Cardiac fibroblast (primary cell): ENCODE data around the gene OR6C68.
"Not testable (repeated sequence)": the region's sequence is repeated elsewhere in the genome, so short reads cannot be mapped to it uniquely, and the experiment has no call there.

Experiments
- DNase-seq, 2 donors: peaks; one replicate each; pipeline versions ENCODE4 v3.0.0 to v3.0.0-alpha.2; 2010; ENCODE audit warnings: low read depth in 2 of 2
- H3K4me3 ChIP-seq, 2 donors: replicated peaks in 1 of 2; 1 replicate in 1 of 2; 2 replicates in 1 of 2; pipeline ENCODE4 v1.5.1; 2011; ENCODE audit warnings: low read depth in 2 of 2, low read length in 2 of 2, mild to moderate bottlenecking in 2 of 2, moderate library complexity in 1 of 2
- TF ChIP-seq, protein P1 (sequence below): IDR thresholded peaks from one replicate; pipeline ENCODE4 v1.5.1; 2011; ENCODE audit warnings: low read depth, mild to moderate bottlenecking, low read length, inconsistent platforms

The OR6C68 gene

DNA sequence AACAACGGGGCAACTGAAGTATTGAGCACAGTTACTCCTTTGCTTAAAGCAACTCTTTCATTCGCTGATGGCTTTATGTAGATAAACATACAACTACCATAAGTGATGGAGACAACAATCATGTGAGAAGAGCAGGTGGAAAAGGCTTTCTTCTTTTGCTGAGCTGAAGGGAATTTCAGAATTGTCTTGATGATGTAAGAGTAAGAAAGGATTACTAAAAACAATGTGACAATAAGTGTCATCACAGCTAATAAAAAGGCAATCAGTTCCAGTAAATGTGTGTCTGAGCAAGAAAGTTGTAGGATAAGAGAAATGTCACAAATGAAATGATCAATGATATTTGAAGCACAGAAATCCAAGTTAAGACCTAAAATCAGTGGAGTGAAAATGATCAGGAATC lies 22.9 kb upstream of the OR6C68 start:
- TF ChIP-seq, protein P1, sequence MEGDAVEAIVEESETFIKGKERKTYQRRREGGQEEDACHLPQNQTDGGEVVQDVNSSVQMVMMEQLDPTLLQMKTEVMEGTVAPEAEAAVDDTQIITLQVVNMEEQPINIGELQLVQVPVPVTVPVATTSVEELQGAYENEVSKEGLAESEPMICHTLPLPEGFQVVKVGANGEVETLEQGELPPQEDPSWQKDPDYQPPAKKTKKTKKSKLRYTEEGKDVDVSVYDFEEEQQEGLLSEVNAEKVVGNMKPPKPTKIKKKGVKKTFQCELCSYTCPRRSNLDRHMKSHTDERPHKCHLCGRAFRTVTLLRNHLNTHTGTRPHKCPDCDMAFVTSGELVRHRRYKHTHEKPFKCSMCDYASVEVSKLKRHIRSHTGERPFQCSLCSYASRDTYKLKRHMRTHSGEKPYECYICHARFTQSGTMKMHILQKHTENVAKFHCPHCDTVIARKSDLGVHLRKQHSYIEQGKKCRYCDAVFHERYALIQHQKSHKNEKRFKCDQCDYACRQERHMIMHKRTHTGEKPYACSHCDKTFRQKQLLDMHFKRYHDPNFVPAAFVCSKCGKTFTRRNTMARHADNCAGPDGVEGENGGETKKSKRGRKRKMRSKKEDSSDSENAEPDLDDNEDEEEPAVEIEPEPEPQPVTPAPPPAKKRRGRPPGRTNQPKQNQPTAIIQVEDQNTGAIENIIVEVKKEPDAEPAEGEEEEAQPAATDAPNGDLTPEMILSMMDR = no peak
- DNase-seq = no peak
- H3K4me3 ChIP-seq = no peak overlapping the region

DNA sequence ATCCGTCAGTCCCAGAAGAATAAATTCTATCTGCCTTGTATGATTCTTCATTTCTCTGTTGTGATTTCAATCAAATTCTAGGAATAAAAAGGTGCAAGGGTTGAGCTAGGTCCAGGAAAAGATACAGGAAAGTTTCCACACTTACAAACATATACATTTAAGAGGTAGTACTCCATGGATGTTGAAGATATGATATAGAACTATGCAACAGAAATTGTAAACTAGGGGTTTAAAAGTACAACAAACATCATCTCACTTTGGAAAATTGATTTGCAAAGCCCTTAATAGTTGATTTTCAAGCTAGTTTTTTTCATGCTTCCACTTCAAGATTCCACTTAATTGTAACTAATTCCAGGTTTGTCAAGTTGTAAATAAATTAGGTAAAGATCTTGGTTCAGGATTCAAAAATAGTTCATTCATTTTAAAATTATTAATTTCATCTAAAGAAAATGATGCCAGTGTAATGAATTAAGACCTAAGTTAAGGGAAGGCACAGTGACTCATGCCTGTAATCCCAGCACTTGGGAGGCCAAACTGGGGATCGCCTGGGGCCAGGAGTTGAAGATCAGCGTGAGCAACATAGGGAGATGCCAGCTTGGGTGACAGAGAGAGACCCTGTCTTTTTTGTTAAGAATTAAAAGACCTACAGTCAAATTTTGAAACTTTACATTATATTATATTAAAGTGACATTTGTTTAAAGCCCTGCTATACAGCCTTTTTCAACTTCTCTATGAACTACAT lies 21.9 kb upstream of the OR6C68 start, which contains the start of gene OR6C70:
Gene OR6C70 (minus strand): TSS at position 51 of the 742 bp plus-strand sequence. CDS start 0 bp downstream, at position 51.
- no peak within 1 kb of the TSS for H3K4me3 ChIP-seq
- DNase-seq = no peak
- TF ChIP-seq, protein P1 = no peak

DNA sequence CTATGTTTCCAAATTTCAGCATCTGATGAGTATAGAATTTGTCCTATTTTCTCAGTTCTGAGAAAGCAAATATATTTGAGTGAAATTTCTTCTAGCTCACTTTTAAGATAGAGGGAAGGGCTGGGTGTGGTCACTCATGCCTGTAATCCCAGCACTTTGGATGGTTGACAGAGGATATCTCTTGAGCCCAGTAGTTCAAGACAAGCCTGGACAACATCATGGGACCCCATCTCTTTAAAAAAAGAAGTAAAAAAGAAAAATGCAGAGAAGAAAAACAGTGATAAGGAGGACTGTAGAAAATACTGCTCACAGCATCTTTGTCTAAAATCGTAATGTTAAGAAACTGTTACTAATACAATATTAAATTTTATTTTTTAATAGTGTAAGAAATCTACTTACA lies 19.9 kb upstream of the OR6C68 start:
- DNase-seq = no peak
- TF ChIP-seq, protein P1 = no peak

DNA sequence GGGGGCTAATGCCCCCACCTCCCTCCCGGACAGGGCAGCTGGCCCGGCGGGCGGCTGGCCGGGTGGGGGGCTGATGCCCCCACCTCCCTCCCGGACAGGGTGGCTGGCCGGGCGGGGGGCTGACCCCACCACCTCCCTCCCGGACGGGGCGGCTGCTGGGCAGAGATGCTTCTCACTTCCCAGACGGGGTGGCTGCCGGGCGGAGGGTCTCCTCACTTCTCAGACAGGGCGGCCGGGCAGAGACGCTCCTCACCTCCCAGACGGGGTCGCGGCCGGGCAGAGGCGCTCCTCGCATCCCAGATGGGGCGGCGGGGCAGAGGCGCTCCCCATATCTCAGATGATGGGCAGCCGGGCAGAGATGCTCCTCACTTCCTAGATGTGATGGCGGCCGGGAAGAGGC lies 13.0 kb upstream of the OR6C68 start:
- H3K4me3 ChIP-seq, DNase-seq: not testable (repeated sequence)

More for the DNA sequence above, 19.9 kb upstream of the OR6C68 start:
- H3K4me3 ChIP-seq = no peak overlapping the region

DNA sequence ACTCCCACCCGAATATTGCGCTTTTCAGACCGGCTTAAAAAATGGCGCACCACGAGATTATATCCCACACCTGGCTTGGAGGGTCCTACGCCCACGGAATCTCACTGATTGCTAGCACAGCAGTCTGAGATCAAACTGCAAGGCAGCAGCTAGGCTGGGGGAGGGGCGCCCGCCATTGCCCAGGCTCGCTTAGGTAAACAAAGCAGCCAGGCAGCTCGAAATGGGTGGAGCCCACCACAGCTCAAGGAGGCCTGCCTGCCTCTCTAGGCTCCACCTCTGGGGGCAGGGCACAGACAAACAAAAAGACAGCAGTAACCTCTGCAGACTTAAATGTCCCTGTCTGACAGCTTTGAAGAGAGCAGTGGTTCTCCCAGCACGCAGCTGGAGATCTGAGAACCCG lies 7.9 kb upstream of the OR6C68 start:
- not testable (repeated sequence) for DNase-seq, H3K4me3 ChIP-seq

DNA sequence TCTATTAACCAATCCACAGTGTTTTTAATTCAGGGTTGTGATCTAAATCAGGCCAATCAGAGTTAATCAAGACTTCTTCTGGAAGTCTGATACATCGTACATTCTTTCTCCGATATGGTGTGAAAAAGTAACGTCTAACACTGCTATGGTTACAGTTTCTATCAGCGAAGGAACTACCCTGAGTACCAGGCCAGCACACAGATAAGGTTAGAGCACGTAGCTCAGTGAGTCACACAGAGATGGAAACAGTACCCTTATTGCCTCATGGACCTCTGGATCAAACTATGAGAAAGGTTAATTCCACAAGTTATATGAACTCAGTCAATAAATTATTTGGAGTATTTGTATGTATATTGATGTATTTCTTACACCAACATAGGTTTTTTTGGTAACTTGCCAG lies 3.3 kb downstream of the OR6C68 start:
- TF ChIP-seq, protein P1 = no peak
- no peak for DNase-seq
- H3K4me3 ChIP-seq = no peak overlapping the region

DNA sequence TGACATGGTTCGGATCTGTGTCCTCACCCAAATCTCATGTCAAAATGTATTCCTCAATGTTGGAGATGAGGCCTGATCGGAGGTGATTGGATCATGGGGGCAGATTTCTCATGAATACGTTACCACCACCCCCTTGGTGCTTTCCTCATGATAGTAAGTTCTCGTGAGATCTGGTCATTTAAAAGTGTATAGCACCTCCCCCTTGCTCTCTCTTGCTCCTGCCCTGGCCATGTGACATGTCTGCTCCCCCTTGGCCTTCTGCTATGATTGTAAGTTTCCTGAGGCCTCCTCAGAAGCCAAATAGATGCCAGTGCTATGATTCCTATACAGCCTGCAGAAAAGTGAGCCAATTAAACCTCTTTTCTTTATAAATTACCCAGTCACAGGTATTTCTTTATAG lies 7.1 kb downstream of the OR6C68 start:
- no peak for DNase-seq
- no peak overlapping the region for H3K4me3 ChIP-seq
- TF ChIP-seq, protein P1 = no peak

DNA sequence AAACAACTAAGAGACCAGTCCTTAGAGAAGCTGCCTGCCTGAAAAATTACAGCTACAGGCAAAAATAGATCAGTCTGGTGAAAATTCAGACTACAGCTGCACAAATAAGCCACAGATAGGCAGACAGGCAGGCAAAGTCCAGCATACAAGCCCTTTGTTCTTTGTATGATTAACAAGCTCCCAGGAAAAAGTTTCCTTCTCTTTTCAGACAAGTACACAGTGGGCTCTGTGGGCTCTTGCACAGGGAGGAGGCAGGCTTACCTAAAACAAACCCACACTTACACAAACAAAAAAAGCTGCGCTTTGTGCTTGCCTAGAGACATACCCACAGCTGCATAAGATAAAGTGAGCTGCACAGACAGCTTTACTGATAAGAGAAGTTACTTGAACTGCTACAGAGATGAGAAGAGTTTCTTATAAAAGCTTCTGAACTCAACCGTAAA lies 7.7 kb downstream of the OR6C68 start:
- no peak for DNase-seq
- TF ChIP-seq, protein P1 = no peak
- H3K4me3 ChIP-seq = no peak overlapping the region
